ENCODE measurements around the gene RNF149. TPM values are rescaled to one million over a fixed set of nuclear protein-coding genes. Genes with fewer than 3 reads are reported as not detected.
"Not testable (repeated sequence)": the region's sequence is repeated elsewhere in the genome, so short reads cannot be mapped to it uniquely, and the experiment has no call there.

RNF149 gene
- total and polyA plus RNA-seq, 2 donors: 45.8 to 105 TPM

DNA sequence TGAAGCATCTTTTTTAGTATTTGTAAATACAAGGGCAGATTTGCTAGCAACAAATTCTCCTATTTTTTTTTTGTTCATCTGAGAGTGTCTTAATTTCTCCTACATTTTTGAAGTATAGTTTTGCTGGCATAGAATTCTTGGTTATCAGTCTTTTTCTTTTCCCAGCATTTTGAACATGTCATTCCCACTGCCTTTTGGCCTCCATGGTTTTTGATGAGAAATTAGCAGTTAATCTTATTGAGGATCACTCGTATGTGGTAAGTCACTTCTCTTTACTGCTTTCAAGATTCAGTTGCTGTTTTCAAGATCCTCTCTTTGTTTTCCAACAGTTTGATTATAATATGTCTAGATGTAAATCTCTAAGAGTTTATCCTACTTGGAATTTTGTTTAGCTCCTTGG is 16.9 kb upstream of the RNF149 start:
- no peaks in the 10 kb centered on the region for H3K27me3 ChIP-seq (ENCODE audit: control insufficient read depth in 2 of 2, insufficient read depth in 1 of 2, low read length in 1 of 2)
- H3K9me3 ChIP-seq (ENCODE audit: control insufficient read depth in 2 of 2, insufficient read depth in 1 of 2, low read length in 1 of 2): no peaks in the 10 kb centered on the region
- peaks cover 24 to 29% of the 10 kb centered on the region in 2 donors for H3K4me1 ChIP-seq (ENCODE audit: control insufficient read depth in 2 of 2, insufficient read depth in 2 of 2, low read length in 2 of 2)
- no peak for DNase-seq (ENCODE audit: low read depth in 6 of 9, low spot score in 9 of 9)
- 100% methylated on average over 1 of the region's 1 CpG for WGBS
- no peak overlapping the region for H3K4me3 ChIP-seq (ENCODE audit: low read length in 2 of 2)
- H3K27ac ChIP-seq (ENCODE audit: low read depth in 1 of 2, low read length in 1 of 2): no peak overlapping the region
- no peaks in the 10 kb centered on the region for H3K36me3 ChIP-seq (ENCODE audit: control insufficient read depth in 2 of 2, insufficient read depth in 2 of 2, low read length in 1 of 2)

DNA sequence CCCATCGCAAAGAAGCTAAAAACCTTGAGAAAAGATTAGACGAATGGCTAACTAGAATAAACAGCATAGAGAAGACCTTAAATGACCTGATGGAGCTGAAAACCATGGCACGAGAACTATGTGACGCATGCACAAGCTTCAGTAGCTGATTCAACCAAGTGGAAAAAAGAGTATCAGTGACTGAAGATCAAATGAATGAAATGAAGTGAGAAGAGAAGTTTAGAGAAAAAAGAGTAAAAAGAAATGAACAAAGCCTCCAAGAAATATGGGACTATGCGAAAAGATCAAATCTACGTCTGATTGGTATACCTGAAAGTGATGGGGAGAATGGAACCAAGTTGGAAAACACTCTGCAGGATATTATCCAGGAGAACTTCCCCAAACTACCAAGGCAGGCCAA is 8.1 kb upstream of the RNF149 start:
- not testable (repeated sequence) for H3K36me3 ChIP-seq (ENCODE audit: control insufficient read depth in 2 of 2, insufficient read depth in 2 of 2, low read length in 1 of 2); DNase-seq (ENCODE audit: low read depth in 6 of 9, low spot score in 9 of 9); H3K9me3 ChIP-seq (ENCODE audit: control insufficient read depth in 2 of 2, insufficient read depth in 1 of 2, low read length in 1 of 2); H3K27ac ChIP-seq (ENCODE audit: low read depth in 1 of 2, low read length in 1 of 2); H3K27me3 ChIP-seq (ENCODE audit: control insufficient read depth in 2 of 2, insufficient read depth in 1 of 2, low read length in 1 of 2); H3K4me3 ChIP-seq (ENCODE audit: low read length in 2 of 2)
- WGBS: 94% methylated on average over 6 of the region's 6 CpGs
- peaks cover 7 to 21% of the 10 kb centered on the region in 2 donors for H3K4me1 ChIP-seq (ENCODE audit: control insufficient read depth in 2 of 2, insufficient read depth in 2 of 2, low read length in 2 of 2)

DNA sequence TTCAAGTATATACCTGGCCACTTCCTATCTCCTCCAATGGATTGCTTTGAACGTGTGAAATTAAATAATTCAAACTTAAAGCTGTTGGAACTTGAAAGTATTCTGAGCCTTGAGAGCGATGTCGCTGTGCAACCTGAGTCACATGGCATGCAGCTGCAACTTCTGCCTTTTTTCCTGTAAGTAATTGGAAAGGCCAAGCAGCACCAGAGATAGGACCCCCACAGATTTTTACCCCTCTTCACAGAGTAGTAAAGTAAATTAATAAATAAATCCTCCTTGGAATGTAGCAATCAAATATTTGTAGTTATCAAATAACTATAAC is 3.2 kb upstream of the RNF149 start:
- Histone ChIP-seq H3K4me1 (ENCODE audit: control insufficient read depth in 2 of 2, insufficient read depth in 2 of 2, low read length in 2 of 2) (peaks cover 28 to 48% of the 10 kb centered on the region in 2 donors), H3K36me3 (ENCODE audit: control insufficient read depth in 2 of 2, insufficient read depth in 2 of 2, low read length in 1 of 2) (no peaks in the 10 kb centered on the region), H3K27me3 (ENCODE audit: control insufficient read depth in 2 of 2, insufficient read depth in 1 of 2, low read length in 1 of 2) (no peaks in the 10 kb centered on the region), H3K4me3 (ENCODE audit: low read length in 2 of 2) (peak overlapping the region in 1 of 2 donors; percentile 5), H3K27ac (ENCODE audit: low read depth in 1 of 2, low read length in 1 of 2) (peak overlapping the region; percentile 71 to 96), H3K9me3 (ENCODE audit: control insufficient read depth in 2 of 2, insufficient read depth in 1 of 2, low read length in 1 of 2) (no peaks in the 10 kb centered on the region)
- peak in 2 of 9 donors; percentile 63 to 89 for DNase-seq (ENCODE audit: low read depth in 6 of 9, low spot score in 9 of 9)
- 4% methylated on average over 3 of the region's 3 CpGs for WGBS

DNA sequence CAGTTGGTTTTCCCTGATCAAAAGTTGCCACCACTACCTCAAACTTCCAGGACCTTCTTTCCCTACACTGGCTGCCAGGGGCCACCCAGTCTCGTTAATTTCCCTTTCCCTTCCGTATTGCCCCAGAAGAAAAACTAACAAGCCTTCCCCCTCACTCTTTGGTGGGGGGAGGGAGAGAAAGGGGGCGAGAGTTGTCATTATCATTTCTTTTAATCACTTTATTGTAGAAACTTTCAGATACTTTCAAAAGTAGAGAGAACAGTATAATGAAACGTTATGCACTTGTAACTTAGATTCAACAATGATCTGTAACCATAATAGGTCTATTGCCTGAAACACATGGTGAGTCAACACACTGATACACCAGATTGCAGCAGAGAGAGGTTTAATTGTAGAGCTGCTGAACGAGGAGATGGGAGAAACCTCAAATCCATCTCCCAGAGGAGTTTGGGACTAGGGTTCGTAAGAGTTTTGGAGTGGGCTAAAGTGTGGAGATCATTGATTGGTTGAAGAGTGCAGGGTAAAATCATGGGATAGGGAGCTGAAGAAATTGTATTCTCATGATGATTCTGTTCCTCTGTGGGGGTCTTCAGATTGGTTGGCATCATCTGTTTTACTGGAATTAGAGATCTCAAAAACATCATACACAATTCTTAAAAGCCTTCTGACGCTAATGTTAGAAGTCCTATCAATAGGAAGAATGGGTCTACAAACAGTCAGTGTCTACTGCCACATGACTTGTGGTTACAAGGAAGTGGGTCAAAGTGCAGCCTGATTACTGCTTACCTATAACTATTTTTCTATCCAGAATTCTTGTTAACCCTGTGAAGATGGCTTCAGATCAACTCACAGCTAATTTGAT is 2.6 kb upstream of the RNF149 start:
- 74% methylated on average over 7 of the region's 7 CpGs for WGBS
- Histone ChIP-seq H3K27ac (ENCODE audit: low read depth in 1 of 2, low read length in 1 of 2) (peak overlapping the region; percentile 71 to 96), H3K9me3 (ENCODE audit: control insufficient read depth in 2 of 2, insufficient read depth in 1 of 2, low read length in 1 of 2) (no peaks in the 10 kb centered on the region), H3K4me1 (ENCODE audit: control insufficient read depth in 2 of 2, insufficient read depth in 2 of 2, low read length in 2 of 2) (peaks cover 28 to 52% of the 10 kb centered on the region in 2 donors), H3K27me3 (ENCODE audit: control insufficient read depth in 2 of 2, insufficient read depth in 1 of 2, low read length in 1 of 2) (no peaks in the 10 kb centered on the region), H3K36me3 (ENCODE audit: control insufficient read depth in 2 of 2, insufficient read depth in 2 of 2, low read length in 1 of 2) (no peaks in the 10 kb centered on the region), H3K4me3 (ENCODE audit: low read length in 2 of 2) (peak overlapping the region in 1 of 2 donors; percentile 5)
- DNase-seq (ENCODE audit: low read depth in 6 of 9, low spot score in 9 of 9): peak in 4 of 9 donors; percentile 36 to 77 (median 66)

DNA sequence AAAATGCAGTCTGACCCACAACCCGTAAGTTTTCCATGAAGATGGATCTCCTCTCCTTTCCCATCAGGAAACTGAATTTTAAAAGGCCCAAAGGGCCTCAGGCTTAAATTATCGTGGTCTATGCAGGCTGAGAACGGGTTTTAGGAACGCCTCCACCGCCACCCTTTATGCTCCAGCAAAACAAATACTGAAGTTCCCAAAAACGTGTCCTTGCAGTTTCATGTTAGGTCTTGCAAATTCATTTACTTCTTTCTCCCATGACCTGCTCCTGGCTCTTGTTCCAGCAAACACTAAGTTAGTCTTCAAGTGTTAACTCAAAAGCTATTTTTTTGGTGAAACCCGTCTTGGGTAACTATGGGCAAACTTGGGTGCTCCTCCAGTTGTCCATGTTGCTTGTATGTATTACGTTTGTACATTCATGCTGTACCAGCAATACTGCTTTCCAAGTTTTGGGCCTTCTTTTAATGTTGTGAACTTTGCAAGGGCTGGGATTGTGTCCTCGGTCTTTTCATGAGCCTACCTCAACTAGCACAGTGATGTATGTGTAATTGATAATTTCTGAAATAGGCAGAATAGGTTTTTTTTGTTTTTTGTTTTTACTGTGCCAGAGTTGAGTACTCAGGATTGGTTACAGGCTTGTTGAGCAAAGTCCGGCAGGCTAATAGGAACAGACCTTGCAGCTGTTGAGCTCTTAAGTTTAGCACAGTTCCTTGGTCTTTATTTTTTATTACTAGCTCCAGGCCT is 1.8 kb upstream of the RNF149 start:
- Histone ChIP-seq H3K4me3 (ENCODE audit: low read length in 2 of 2) (no peak overlapping the region), H3K27ac (ENCODE audit: low read depth in 1 of 2, low read length in 1 of 2) (peak overlapping the region in 1 of 2 donors; percentile 96), H3K4me1 (ENCODE audit: control insufficient read depth in 2 of 2, insufficient read depth in 2 of 2, low read length in 2 of 2) (peaks cover 31 to 53% of the 10 kb centered on the region in 2 donors), H3K9me3 (ENCODE audit: control insufficient read depth in 2 of 2, insufficient read depth in 1 of 2, low read length in 1 of 2) (no peaks in the 10 kb centered on the region), H3K27me3 (ENCODE audit: control insufficient read depth in 2 of 2, insufficient read depth in 1 of 2, low read length in 1 of 2) (no peaks in the 10 kb centered on the region), H3K36me3 (ENCODE audit: control insufficient read depth in 2 of 2, insufficient read depth in 2 of 2, low read length in 1 of 2) (peaks cover 0 to 5% of the 10 kb centered on the region in 2 donors)
- DNase-seq (ENCODE audit: low read depth in 6 of 9, low spot score in 9 of 9): no peak
- 89% methylated on average over 10 of the region's 10 CpGs for WGBS

DNA sequence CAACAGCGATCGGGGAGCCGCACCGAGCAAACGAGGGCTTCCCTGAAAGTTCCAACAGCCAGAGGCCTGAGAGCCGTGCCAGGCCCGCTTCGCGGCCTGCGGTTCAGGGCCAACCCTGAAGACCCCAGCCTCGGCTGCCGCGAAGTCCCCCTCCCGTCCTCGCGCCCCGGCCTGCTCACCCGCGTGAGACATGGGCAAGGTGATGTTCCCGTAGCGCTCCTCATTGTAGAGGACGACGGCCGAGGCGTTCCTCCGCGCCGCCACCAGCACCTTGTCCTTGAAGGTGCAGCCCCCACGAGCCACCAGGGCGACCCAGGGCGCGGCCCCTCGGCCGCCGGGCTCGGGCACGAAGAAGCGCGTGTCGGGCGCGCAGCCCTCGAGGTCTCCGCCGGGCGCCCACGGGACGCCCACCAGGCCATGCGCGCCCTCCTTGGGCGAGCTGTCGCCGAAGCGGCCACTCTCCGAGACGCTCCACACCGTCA is 510 bp downstream of the RNF149 start:
- peak overlapping the region; percentile 93 to 95 for H3K27ac ChIP-seq (ENCODE audit: low read depth in 1 of 2, low read length in 1 of 2)
- DNase-seq (ENCODE audit: low read depth in 6 of 9, low spot score in 9 of 9): peak in 2 of 9 donors; percentile 41 to 63
- peaks cover 0 to 10% of the 10 kb centered on the region in 2 donors for H3K36me3 ChIP-seq (ENCODE audit: control insufficient read depth in 2 of 2, insufficient read depth in 2 of 2, low read length in 1 of 2)
- peak overlapping the region; percentile 83 to 89 for H3K4me3 ChIP-seq (ENCODE audit: low read length in 2 of 2)
- peaks cover 36 to 59% of the 10 kb centered on the region in 2 donors for H3K4me1 ChIP-seq (ENCODE audit: control insufficient read depth in 2 of 2, insufficient read depth in 2 of 2, low read length in 2 of 2)
- no peaks in the 10 kb centered on the region for H3K9me3 ChIP-seq (ENCODE audit: control insufficient read depth in 2 of 2, insufficient read depth in 1 of 2, low read length in 1 of 2)
- H3K27me3 ChIP-seq (ENCODE audit: control insufficient read depth in 2 of 2, insufficient read depth in 1 of 2, low read length in 1 of 2): no peaks in the 10 kb centered on the region
- WGBS: under 1% methylated on average over 57 of the region's 57 CpGs

DNA sequence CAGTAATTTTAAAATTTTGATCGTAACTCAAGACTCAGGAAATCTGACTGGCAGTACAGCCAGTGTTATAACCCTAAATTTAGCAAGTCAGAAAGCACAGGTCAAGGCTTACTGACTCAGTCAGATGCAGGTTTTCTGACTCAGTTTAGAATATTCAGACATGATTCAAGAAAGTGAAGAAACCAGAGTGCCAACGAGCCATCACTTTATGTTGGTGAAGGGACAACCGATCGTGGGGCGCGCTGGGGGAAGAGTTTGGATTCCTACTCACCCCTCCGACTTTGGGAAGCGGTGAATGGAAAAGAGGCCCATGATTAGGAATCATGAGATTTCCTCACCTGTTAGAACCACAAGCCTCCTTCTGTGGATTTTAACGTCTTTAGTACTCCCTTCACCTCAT is 998 bp downstream of the RNF149 start:
- peak overlapping the region; percentile 85 to 95 for H3K27ac ChIP-seq (ENCODE audit: low read depth in 1 of 2, low read length in 1 of 2)
- WGBS: 42% methylated on average over 9 of the region's 9 CpGs
- no peaks in the 10 kb centered on the region for H3K27me3 ChIP-seq (ENCODE audit: control insufficient read depth in 2 of 2, insufficient read depth in 1 of 2, low read length in 1 of 2)
- H3K4me1 ChIP-seq (ENCODE audit: control insufficient read depth in 2 of 2, insufficient read depth in 2 of 2, low read length in 2 of 2): peaks cover 34 to 57% of the 10 kb centered on the region in 2 donors
- no peaks in the 10 kb centered on the region for H3K9me3 ChIP-seq (ENCODE audit: control insufficient read depth in 2 of 2, insufficient read depth in 1 of 2, low read length in 1 of 2)
- H3K4me3 ChIP-seq (ENCODE audit: low read length in 2 of 2): peak overlapping the region; percentile 83 to 89
- H3K36me3 ChIP-seq (ENCODE audit: control insufficient read depth in 2 of 2, insufficient read depth in 2 of 2, low read length in 1 of 2): peaks cover 4 to 15% of the 10 kb centered on the region in 2 donors
- no peak for DNase-seq (ENCODE audit: low read depth in 6 of 9, low spot score in 9 of 9)

DNA sequence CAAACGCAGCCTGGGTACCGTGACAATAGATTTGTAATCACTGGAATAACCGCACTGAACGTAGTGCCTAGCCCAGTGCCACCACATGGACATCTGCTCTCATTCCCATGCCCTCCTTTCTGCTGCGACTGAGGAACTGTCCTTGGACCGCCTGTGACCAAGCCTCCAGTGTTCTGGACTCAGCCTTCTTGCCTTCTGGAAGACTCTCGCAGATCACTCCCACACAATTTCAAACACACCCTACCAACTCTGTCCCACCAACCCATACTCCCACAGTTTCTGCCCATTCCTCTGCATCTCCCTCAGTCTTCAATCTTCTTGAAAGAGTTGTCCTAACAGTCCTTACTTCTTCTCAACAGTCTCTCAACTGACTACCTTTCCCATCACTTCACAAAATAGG is 2.1 kb downstream of the RNF149 start:
- no peak for DNase-seq (ENCODE audit: low read depth in 6 of 9, low spot score in 9 of 9)
- H3K4me3 ChIP-seq (ENCODE audit: low read length in 2 of 2): peak overlapping the region; percentile 83 to 89
- peak overlapping the region; percentile 79 to 85 for H3K27ac ChIP-seq (ENCODE audit: low read depth in 1 of 2, low read length in 1 of 2)
- H3K9me3 ChIP-seq (ENCODE audit: control insufficient read depth in 2 of 2, insufficient read depth in 1 of 2, low read length in 1 of 2): no peaks in the 10 kb centered on the region
- H3K27me3 ChIP-seq (ENCODE audit: control insufficient read depth in 2 of 2, insufficient read depth in 1 of 2, low read length in 1 of 2): no peaks in the 10 kb centered on the region
- peaks cover 5 to 17% of the 10 kb centered on the region in 2 donors for H3K36me3 ChIP-seq (ENCODE audit: control insufficient read depth in 2 of 2, insufficient read depth in 2 of 2, low read length in 1 of 2)
- WGBS: 78% methylated on average over 7 of the region's 7 CpGs
- peaks cover 32 to 52% of the 10 kb centered on the region in 2 donors for H3K4me1 ChIP-seq (ENCODE audit: control insufficient read depth in 2 of 2, insufficient read depth in 2 of 2, low read length in 2 of 2)
